ENCODE results near the gene GJC2. TPM values are rescaled to one million over a fixed set of nuclear protein-coding genes. Genes with fewer than 3 reads are reported as not detected.

GJC2 gene
- total and polyA plus RNA-seq, 4 experiments from 2014 or later, result 0.61 to 0.80 TPM; not detected in 2

DNA sequence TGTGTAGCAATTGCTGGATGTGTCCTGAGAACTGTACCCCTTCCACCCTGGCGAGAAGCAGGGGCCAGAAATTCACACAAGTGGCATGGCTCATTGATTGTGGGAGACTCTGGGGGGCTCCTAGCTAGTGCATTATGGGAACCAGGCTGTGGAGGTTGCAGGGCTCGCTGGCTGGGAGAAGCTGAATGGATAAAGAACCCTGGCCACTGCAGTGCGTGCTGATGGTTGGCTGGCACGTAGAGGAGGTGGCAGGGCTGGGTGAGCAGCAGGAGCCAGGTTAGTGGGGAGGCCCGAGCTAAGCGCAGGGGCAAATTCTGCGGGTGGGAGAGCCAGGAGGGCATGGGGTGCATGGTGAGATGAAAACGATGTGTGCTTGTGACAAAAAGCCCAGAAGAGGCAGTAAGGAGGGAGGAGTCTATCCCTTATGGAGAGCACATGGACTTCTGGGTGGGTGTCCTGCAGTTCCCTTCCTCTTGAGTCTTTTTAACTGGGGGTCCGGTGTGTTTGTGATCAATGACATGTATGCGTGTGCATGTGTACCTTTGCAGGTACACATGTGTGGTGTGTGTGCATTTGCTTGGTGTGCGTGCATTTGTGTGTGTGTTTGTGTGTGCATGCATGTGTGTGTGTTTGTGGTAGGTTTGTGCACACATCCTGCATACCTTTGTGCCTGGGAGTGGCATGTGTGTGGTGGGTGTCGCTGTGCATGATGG is 6.1 kb upstream of the GJC2 start:
- Mint-ChIP-seq H3K27ac (peak overlapping the region; percentile 25 to 91 (median 74)), H3K4me1 (peaks cover 14 to 52% (median 35%) of the 10 kb centered on the region in 4 donors), H3K36me3 (peaks cover 0 to 30% of the 10 kb centered on the region in 2 donors), H3K9me3 (no peaks in the 10 kb centered on the region), H3K27me3 (no peaks in the 10 kb centered on the region), H3K4me3 (peak overlapping the region in 7 of 8 donors; percentile 43 to 97 (median 68))
- Histone ChIP-seq H3K27ac (ENCODE audit: low read depth, low read length) (no peak overlapping the region), H3K9me3 (ENCODE audit: control insufficient read depth in 1 of 2, low read length in 2 of 2) (no peaks in the 10 kb centered on the region), H3K4me1 (ENCODE audit: insufficient read depth, low read length) (peaks cover 52% of the 10 kb centered on the region), H3K4me3 (ENCODE audit: low read length in 2 of 2) (no peak overlapping the region), H3K36me3 (ENCODE audit: insufficient read depth, low read length) (peaks cover 35% of the 10 kb centered on the region), H3K27me3 (ENCODE audit: insufficient read depth, low read length) (no peaks in the 10 kb centered on the region)
- intact Hi-C loops (cut with micrococcal nuclease), result no loop called here
- ChIA-PET POLR2A (ENCODE audit: partially characterized antibody) (interaction anchor here (0.6 to 5.3 kb wide), 5 partner anchors 8 to 63 kb away, joined by 3 to 127 read pairs (median 4); partner anchors contain the start of gene IBA57), CTCF (ENCODE audit: partially characterized antibody) (interaction anchor here (1.3 kb wide), 2 partner anchors 22 kb away, joined by 5 to 6 read pairs; partner anchors contain the start of gene IBA57)
- no peak for DNase-seq

- Histone ChIP-seq H3K9me3 (ENCODE audit: control insufficient read depth in 1 of 2, low read length in 2 of 2) (no peaks in the 10 kb centered on the region), H3K36me3 (ENCODE audit: insufficient read depth, low read length) (peaks cover 40% of the 10 kb centered on the region), H3K27me3 (ENCODE audit: insufficient read depth, low read length) (no peaks in the 10 kb centered on the region), H3K4me3 (ENCODE audit: low read length in 2 of 2) (no peak overlapping the region), H3K4me1 (ENCODE audit: insufficient read depth, low read length) (peaks cover 49% of the 10 kb centered on the region), H3K27ac (ENCODE audit: low read depth, low read length) (no peak overlapping the region)
- Mint-ChIP-seq H3K4me1 (peaks cover 14 to 52% (median 35%) of the 10 kb centered on the region in 4 donors), H3K4me3 (peak overlapping the region in 2 of 8 donors; percentile 67 to 97), H3K9me3 (no peaks in the 10 kb centered on the region), H3K27me3 (no peaks in the 10 kb centered on the region), H3K36me3 (peaks cover 0 to 30% of the 10 kb centered on the region in 2 donors), H3K27ac (peak overlapping the region in 4 of 7 donors; percentile 57 to 91 (median 76))
- ChIA-PET POLR2A (ENCODE audit: partially characterized antibody) (interaction anchor here (0.9 to 1.2 kb wide), 2 partner anchors 8 to 21 kb away, joined by 3 to 7 read pairs; partner anchors contain the start of gene IBA57), CTCF (ENCODE audit: partially characterized antibody) (interaction anchor here (1.3 kb wide), 1 partner anchor 22 kb away, joined by 5 read pairs; the partner anchor contains the start of gene IBA57)
- intact Hi-C loops (cut with micrococcal nuclease), result no loop called here
- DNase-seq, result no peak
Observed at GRCh38 chr1:228144193-228144992, 5.3 kb upstream of the GJC2 start.

- Histone ChIP-seq H3K4me3 (ENCODE audit: low read length in 2 of 2) (no peak overlapping the region), H3K27ac (ENCODE audit: low read depth, low read length) (no peak overlapping the region), H3K4me1 (ENCODE audit: insufficient read depth, low read length) (peaks cover 48% of the 10 kb centered on the region), H3K36me3 (ENCODE audit: insufficient read depth, low read length) (peaks cover 40% of the 10 kb centered on the region), H3K9me3 (ENCODE audit: control insufficient read depth in 1 of 2, low read length in 2 of 2) (no peaks in the 10 kb centered on the region), H3K27me3 (ENCODE audit: insufficient read depth, low read length) (no peaks in the 10 kb centered on the region)
- H3K4me1 Mint-ChIP-seq, result peaks cover 14 to 46% (median 32%) of the 10 kb centered on the region in 4 donors
- no peaks in the 10 kb centered on the region for H3K9me3 Mint-ChIP-seq
- H3K4me3 Mint-ChIP-seq, result no peak overlapping the region
- ChIA-PET POLR2A (ENCODE audit: partially characterized antibody) (interaction anchor here (1.2 kb wide), 1 partner anchor 20 kb away, joined by 7 read pairs; the partner anchor contains the start of gene IBA57), CTCF (ENCODE audit: partially characterized antibody) (interaction anchor here (1.3 kb wide), 1 partner anchor 21 kb away, joined by 5 read pairs; the partner anchor contains the start of gene IBA57)
- peaks cover 0 to 27% of the 10 kb centered on the region in 2 donors for H3K36me3 Mint-ChIP-seq
- H3K27me3 Mint-ChIP-seq, result no peaks in the 10 kb centered on the region
- intact Hi-C loops (cut with micrococcal nuclease), result no loop called here
- no peak for DNase-seq
- H3K27ac Mint-ChIP-seq, result no peak overlapping the region
Observed at GRCh38 chr1:228144993-228145343, 4.8 kb upstream of the GJC2 start.

DNA sequence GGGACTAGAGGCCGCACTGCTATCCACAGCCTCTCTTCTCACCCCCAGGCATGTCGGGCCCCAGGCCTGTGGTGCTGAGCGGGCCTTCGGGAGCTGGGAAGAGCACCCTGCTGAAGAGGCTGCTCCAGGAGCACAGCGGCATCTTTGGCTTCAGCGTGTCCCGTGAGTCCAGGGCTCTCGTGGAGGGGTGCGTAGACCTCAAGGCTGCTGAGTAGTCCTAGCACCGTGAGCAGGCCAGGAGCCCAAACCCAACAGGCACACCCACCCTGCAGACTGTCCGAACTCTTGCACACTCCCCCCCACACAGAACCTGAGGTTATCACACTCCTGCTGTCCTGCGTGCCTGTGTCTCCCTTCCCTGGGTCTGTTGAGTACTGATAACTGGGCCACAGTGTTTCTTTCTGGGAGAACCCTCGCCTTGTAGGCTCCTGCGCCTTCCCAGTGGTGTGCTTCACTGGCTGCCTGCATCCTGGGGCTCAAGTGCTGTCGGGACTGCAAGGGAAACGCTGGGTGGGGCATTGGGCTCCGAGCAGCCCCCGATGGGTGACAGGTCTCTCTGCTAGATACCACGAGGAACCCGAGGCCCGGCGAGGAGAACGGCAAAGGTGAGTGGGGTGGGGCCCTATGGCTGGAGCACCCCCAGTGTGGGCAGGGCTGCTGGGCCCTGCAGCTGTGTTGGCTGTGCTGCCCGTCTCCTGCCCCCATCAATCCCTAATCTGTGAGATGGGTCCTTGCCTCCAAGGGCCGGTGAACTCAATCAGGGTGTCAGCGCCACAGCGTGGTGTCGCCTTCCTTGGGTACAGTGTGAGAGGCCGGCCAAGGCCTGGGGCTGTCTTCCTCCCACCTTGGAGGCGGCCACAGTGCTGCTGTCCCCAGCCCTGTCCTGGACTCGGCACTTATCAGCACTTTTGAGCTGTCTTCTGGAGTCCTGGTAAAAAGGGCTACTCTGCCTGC is 4.0 kb upstream of the GJC2 start:
- Histone ChIP-seq H3K4me1 (ENCODE audit: insufficient read depth, low read length) (peaks cover 48% of the 10 kb centered on the region), H3K9me3 (ENCODE audit: control insufficient read depth in 1 of 2, low read length in 2 of 2) (no peaks in the 10 kb centered on the region), H3K27me3 (ENCODE audit: insufficient read depth, low read length) (no peaks in the 10 kb centered on the region), H3K27ac (ENCODE audit: low read depth, low read length) (no peak overlapping the region), H3K4me3 (ENCODE audit: low read length in 2 of 2) (no peak overlapping the region), H3K36me3 (ENCODE audit: insufficient read depth, low read length) (peaks cover 40% of the 10 kb centered on the region)
- POLR2A ChIA-PET (ENCODE audit: partially characterized antibody), result interaction anchor here (1.2 kb wide), 1 partner anchor 20 kb away, joined by 7 read pairs; the partner anchor contains the start of gene IBA57
- peaks cover 14 to 46% (median 29%) of the 10 kb centered on the region in 4 donors for H3K4me1 Mint-ChIP-seq
- intact Hi-C loops (cut with micrococcal nuclease), result no loop called here
- DNase-seq, result no peak
- no peak overlapping the region for H3K27ac Mint-ChIP-seq
- CTCF ChIA-PET (ENCODE audit: partially characterized antibody), result no interaction called here
- H3K36me3 Mint-ChIP-seq, result peaks cover 0 to 23% of the 10 kb centered on the region in 2 donors
- H3K4me3 Mint-ChIP-seq, result peak overlapping the region in 1 of 8 donors; percentile 29
- H3K27me3 Mint-ChIP-seq, result no peaks in the 10 kb centered on the region
- H3K9me3 Mint-ChIP-seq, result no peaks in the 10 kb centered on the region

DNA sequence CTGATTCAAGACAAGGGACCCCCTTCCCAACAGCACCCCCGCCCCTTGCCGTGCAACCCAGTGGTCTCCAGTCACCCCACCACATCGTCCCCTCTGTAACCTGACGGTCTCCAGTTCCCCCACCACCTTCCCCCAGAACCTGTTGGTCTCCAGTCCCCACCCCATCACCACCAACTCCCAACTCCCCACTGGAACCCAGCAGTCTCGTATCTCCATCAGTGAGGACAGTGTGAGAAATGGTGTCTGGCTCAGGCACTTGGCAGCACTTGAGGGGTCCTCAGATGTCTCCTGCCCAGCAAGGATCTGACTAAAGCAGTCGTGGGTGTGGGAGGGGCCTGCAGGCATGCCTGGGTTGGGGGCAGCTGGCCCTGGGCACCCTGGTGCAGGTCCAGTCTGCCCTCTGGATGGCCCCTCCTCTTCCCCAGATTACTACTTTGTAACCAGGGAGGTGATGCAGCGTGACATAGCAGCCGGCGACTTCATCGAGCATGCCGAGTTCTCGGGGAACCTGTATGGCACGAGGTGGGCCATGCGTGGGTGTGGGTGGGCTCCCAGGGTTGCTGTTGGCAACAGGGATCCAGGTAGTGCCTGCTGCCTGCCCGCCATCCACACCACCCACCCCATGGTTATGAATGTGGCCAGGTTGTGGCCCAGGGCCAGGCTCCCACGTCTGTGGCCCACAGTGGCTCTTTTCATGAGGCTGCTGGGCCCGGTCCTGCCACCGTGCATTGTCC is 3.1 kb upstream of the GJC2 start:
- Mint-ChIP-seq H3K9me3 (no peaks in the 10 kb centered on the region), H3K27ac (no peak overlapping the region), H3K4me3 (peak overlapping the region in 1 of 8 donors; percentile 29), H3K36me3 (peaks cover 0 to 16% of the 10 kb centered on the region in 2 donors), H3K27me3 (no peaks in the 10 kb centered on the region), H3K4me1 (peaks cover 13 to 38% (median 25%) of the 10 kb centered on the region in 4 donors)
- H3K36me3 ChIP-seq (ENCODE audit: insufficient read depth, low read length), result peaks cover 40% of the 10 kb centered on the region
- no peak overlapping the region for H3K4me3 ChIP-seq (ENCODE audit: low read length in 2 of 2)
- H3K9me3 ChIP-seq (ENCODE audit: control insufficient read depth in 1 of 2, low read length in 2 of 2), result no peaks in the 10 kb centered on the region
- intact Hi-C loops (cut with micrococcal nuclease), result no loop called here
- no peaks in the 10 kb centered on the region for H3K27me3 ChIP-seq (ENCODE audit: insufficient read depth, low read length)
- H3K4me1 ChIP-seq (ENCODE audit: insufficient read depth, low read length), result peaks cover 40% of the 10 kb centered on the region
- POLR2A ChIA-PET (ENCODE audit: partially characterized antibody), result no interaction called here
- CTCF ChIA-PET (ENCODE audit: partially characterized antibody), result interaction anchor here (0.6 kb wide), 1 partner anchor 21 kb away, joined by 3 read pairs; no protein-coding TSS in a partner anchor
- no peak for DNase-seq
- no peak overlapping the region for H3K27ac ChIP-seq (ENCODE audit: low read depth, low read length)

DNA sequence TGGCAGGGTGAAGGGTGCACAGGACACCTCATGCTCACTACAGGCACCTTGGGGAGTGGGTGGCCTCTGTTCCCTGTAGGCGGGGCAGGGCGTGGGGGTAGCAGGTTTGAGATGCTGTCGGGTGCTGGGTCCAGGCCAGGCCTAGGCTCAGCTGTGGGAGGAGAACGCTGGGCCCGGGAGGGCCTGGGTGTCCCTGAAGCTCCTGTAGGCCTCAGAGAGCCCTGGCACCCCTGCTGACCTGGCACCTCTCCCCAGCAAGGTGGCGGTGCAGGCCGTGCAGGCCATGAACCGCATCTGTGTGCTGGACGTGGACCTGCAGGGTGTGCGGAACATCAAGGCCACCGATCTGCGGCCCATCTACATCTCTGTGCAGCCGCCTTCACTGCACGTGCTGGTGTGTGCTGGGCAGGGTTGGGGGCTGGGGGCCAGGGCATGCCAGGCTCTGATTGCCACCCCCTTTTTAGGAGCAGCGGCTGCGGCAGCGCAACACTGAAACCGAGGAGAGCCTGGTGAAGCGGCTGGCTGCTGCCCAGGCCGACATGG is 2.5 kb upstream of the GJC2 start:
- Histone ChIP-seq H3K36me3 (ENCODE audit: insufficient read depth, low read length) (peaks cover 40% of the 10 kb centered on the region), H3K4me3 (ENCODE audit: low read length in 2 of 2) (no peak overlapping the region), H3K4me1 (ENCODE audit: insufficient read depth, low read length) (peaks cover 34% of the 10 kb centered on the region), H3K27me3 (ENCODE audit: insufficient read depth, low read length) (no peaks in the 10 kb centered on the region), H3K27ac (ENCODE audit: low read depth, low read length) (no peak overlapping the region), H3K9me3 (ENCODE audit: control insufficient read depth in 1 of 2, low read length in 2 of 2) (no peaks in the 10 kb centered on the region)
- H3K9me3 Mint-ChIP-seq, result no peaks in the 10 kb centered on the region
- intact Hi-C loops (cut with micrococcal nuclease), result no loop called here
- H3K4me3 Mint-ChIP-seq, result no peak overlapping the region
- CTCF ChIA-PET (ENCODE audit: partially characterized antibody), result interaction anchor here (0.6 kb wide), 1 partner anchor 20 kb away, joined by 3 read pairs; no protein-coding TSS in a partner anchor
- H3K27me3 Mint-ChIP-seq, result no peaks in the 10 kb centered on the region
- DNase-seq, result no peak
- POLR2A ChIA-PET (ENCODE audit: partially characterized antibody), result interaction anchor here (2.0 kb wide), 1 partner anchor 18 kb away, joined by 7 read pairs; no protein-coding TSS in a partner anchor
- peak overlapping the region in 2 of 7 donors; percentile 2 to 10 for H3K27ac Mint-ChIP-seq
- peaks cover 0 to 16% of the 10 kb centered on the region in 2 donors for H3K36me3 Mint-ChIP-seq
- H3K4me1 Mint-ChIP-seq, result peaks cover 13 to 32% (median 21%) of the 10 kb centered on the region in 4 donors

All from CD4-positive, alpha-beta memory T cell (primary cell).